GM20431 (cell line): ENCODE measurements around the gene GALNT11.

Source experiments
- in situ Hi-C: fragments of 300-500 bp; cut with MseI, MboI; formaldehyde crosslinking; loops from one replicate; pipeline ENCODE4 v1.15.0; 2020; ENCODE audit warnings: low sequenced_read_pairs; ENCODE audit not compliant: unreplicated experiment

The GALNT11 gene

GRCh38 chr7:152137476-152138025, 112.1 kb downstream of the GALNT11 start:
- in situ Hi-C loops, result no loop called here

GRCh38 chr7:152140067-152140466, 114.6 kb downstream of the GALNT11 start:
- in situ Hi-C loops, result no loop called here

- in situ Hi-C loops, result no loop called here
Measured at GRCh38 chr7:152140560-152140959, 115.1 kb downstream of the GALNT11 start.

DNA sequence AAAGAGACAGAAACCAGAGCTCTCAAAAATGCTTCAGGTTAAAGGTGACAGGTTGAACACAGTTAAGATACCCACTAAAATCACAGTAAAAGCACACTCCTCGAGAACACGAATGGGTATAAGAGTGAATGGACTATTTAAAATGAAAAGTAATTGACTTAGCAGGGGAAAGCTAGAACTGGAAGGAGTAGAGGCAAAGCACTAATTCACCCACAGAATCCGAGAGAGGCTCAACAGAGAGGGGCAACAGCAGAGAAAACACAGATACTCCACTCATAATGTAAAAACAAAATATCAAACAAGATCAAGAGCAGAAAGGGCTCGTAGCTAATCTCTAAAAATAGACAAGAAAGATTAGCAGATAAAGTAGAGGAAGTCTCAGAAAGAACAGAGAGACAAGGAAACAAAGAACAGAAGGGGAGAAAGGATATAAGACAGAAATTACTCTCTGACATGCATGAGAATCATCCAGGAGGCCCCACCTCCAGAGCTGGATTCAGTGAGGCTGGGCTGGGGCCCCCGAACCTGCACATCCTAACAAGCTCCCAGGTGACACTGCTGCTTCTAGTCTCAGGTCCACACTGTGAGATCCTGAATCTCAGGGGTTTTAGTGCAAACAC, 117.6 kb downstream of the GALNT11 start:
- in situ Hi-C loops, result no loop called here

DNA sequence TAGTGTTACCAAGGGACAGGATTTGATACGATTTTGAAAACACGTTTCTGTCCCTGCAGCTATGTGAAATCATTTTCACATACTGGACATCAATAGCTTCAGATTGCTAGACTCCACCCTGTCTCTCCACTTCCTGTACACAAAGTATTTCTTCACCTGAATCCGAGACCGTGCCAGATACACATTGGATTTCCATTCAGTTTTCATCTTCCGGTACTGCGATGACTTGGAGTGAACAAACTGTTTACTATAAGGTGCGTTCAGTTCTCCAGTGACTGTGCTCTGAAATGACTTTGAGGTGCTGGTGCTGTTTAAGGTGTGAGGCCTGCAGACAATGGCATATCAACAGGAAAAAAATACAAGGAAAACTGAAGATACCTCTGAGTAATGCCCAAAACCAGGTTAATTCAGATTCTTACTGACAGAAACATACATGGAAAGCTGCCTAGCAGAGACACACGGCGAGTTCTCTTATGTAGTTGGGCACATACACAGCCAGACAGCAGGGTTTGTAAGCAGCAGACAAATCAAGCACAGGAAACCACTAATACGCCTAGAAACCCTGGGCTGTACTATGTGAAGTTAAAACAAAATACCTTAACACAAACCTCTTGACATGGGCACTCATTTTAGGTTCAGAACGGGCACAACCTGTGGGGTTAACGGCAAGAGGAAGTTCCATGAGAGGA, 119.2 kb downstream of the GALNT11 start:
- in situ Hi-C loops, result no loop called here

- in situ Hi-C loops, result no loop called here
Measured at GRCh38 chr7:152145853-152146466, 120.5 kb downstream of the GALNT11 start.

- in situ Hi-C loops, result no loop called here
Measured at GRCh38 chr7:152148706-152149105, 123.2 kb downstream of the GALNT11 start.

- in situ Hi-C loops, result no loop called here
Measured at GRCh38 chr7:152149363-152149762, 123.9 kb downstream of the GALNT11 start.

GRCh38 chr7:152152267-152152666, 126.8 kb downstream of the GALNT11 start:
- in situ Hi-C loops, result no loop called here

- in situ Hi-C loops, result no loop called here
Measured at GRCh38 chr7:152158801-152159587, 133.5 kb downstream of the GALNT11 start.

GRCh38 chr7:152161171-152161570, 135.7 kb downstream of the GALNT11 start:
- in situ Hi-C loops, result no loop called here

DNA sequence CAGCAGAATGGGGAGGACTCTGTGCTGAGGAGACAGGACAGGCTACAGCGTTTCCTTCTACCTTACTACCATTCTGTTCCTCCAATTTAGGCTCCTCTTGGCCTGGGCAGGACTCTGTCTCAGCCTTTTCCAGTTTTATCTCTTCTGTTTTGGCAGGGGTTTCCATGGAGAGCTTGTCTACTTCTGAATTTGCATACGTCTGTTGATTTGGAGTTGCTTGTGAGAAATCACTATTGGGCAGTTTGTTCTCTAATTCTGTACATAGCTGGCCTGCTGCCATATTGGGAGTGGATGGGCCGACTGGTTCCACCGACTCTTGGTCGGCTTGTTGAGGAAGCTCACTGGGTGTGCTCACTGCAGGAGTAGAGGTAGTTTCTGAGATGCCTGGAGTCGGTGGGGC, 136.8 kb downstream of the GALNT11 start:
- in situ Hi-C loops, result no loop called here
